Effector memory CD4-positive, alpha-beta T cell (primary cell): ENCODE measurements around the gene PDGFA.

ENCODE experiments used
- DNase-seq, 3 donors: peaks; one replicate each; pipeline ENCODE4 v3.0.0-alpha.2; 2020
- H3K27ac ChIP-seq: 2 replicates; pipeline ENCODE4 v1.7.0; 2013; ENCODE audit warnings: mild to moderate bottlenecking, low read length, moderate library complexity; ENCODE audit not compliant: insufficient read depth, poor library complexity, severe bottlenecking
- H3K27me3 ChIP-seq: replicated peaks from 2 replicates; pipeline ENCODE4 v1.7.0; 2013; ENCODE audit warnings: mild to moderate bottlenecking, low read length; ENCODE audit not compliant: insufficient read depth, control insufficient read depth, poor library complexity, severe bottlenecking
- H3K36me3 ChIP-seq: 2 replicates; pipeline ENCODE4 v1.7.0; 2013; ENCODE audit warnings: mild to moderate bottlenecking, low read length, moderate library complexity; ENCODE audit not compliant: control insufficient read depth, insufficient read depth
- H3K4me1 ChIP-seq: 2 replicates; pipeline ENCODE4 v1.7.0; 2013; ENCODE audit warnings: low read length, mild to moderate bottlenecking; ENCODE audit not compliant: control insufficient read depth, insufficient read depth, poor library complexity, severe bottlenecking
- H3K4me3 ChIP-seq: 2 replicates; pipeline ENCODE4 v1.7.0; 2013; ENCODE audit warnings: low read length, low read depth, mild to moderate bottlenecking; ENCODE audit not compliant: insufficient read depth, poor library complexity, severe bottlenecking
- H3K9me3 ChIP-seq: 2 replicates; pipeline ENCODE4 v1.7.0; 2013; ENCODE audit warnings: mild to moderate bottlenecking, low read length, moderate library complexity; ENCODE audit not compliant: control insufficient read depth

PDGFA gene

DNA sequence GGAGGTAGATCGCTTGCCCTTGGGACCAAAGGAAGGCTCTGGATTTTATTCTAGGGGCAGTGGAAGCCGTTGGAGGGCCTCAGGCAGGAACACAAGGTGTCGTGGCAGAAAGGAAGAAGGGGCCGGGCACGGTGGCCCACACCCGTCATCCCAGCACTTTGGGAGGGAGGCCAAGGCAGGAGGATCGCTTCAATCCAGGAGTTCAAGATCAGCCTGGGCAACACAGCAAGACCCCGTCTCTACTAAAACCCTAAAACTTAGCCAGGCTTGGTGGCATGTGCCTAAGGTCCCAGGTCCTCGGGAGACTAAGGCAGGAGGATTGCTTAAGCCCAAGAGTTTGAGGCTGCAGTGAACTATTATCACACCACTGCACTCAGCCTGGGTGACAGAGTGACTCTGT lies 5.2 kb upstream of the PDGFA start:
- no peak overlapping the region for H3K4me3 ChIP-seq
- H3K27ac ChIP-seq = no peak overlapping the region
- no peaks in the 10 kb centered on the region for H3K9me3 ChIP-seq
- H3K4me1 ChIP-seq = peaks cover 26% of the 10 kb centered on the region
- peaks cover 36% of the 10 kb centered on the region for H3K27me3 ChIP-seq
- no peak for DNase-seq
- no peaks in the 10 kb centered on the region for H3K36me3 ChIP-seq

DNA sequence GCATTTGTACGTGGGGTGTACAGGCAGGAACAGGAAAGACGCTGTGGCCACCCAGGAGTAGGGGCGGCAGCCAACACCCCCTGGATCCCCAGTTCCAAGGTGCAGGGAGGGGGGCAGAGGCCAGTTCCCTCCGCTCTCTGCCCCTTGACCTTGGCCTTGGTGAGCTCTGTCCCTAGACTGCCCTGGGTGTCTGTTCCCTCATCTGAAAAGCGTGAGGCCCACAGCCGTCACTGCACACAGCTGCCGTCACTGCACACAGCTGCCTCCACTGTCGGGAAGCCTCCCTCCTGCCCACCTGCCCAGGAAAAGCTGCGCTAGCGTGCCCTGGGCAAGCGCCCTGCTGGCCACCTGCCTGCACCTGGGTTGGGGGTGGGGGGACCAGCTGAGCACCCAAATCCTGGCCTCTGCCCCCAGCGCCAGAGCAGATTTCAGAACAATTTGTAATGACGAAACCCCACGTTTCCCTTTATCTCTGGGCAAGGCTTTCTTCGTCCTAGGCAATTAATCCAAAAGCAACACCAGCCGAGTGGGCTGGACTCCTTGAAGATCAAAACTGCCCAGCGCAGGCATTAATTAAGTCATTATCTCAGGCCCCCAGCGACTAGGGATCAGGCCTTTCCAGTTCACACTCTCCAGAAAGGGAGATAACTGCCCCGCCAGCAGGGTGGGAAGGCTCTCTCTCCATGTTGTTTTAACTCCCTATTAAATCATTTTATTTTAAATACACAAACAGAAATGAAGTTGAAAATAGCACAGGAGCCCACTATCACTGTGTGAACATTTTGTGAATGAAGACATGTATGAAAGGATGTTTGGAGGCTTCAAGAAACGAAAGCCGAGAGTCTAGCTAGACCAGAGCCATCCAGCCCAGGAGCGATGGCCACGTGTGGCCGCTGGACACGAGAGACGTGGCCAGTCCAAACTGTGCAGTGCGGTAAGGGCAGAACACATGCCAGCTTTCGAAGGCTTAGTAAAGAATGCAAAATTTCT lies 4.0 kb upstream of the PDGFA start:
- DNase-seq = no peak
- Histone ChIP-seq H3K9me3 (no peaks in the 10 kb centered on the region), H3K27ac (no peak overlapping the region), H3K4me1 (peaks cover 29% of the 10 kb centered on the region), H3K4me3 (no peak overlapping the region), H3K36me3 (no peaks in the 10 kb centered on the region), H3K27me3 (peaks cover 36% of the 10 kb centered on the region)

DNA sequence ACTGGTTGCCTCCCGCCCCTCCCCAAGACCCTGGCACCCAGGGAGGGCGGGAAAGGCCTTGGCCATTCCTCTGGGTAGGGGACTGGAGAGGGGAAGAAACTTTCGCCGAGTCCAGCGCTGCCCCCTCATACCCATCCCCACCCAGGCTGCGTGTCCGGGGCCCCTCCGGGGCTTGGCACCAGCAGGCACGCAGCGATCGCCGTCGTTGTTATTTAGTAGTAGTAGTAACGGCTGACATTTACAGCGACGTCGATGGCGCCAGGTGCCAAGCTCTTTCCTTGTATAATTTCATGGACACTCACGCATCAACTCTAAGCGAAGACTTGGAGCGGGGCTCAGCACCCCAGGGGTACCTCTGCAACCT lies 3.3 kb upstream of the PDGFA start:
- peaks cover 41% of the 10 kb centered on the region for H3K27me3 ChIP-seq
- peaks cover 35% of the 10 kb centered on the region for H3K4me1 ChIP-seq
- no peaks in the 10 kb centered on the region for H3K9me3 ChIP-seq
- DNase-seq = no peak
- H3K36me3 ChIP-seq = no peaks in the 10 kb centered on the region
- no peak overlapping the region for H3K4me3 ChIP-seq
- H3K27ac ChIP-seq = no peak overlapping the region

- Histone ChIP-seq H3K4me3 (peak overlapping the region; percentile 50), H3K4me1 (peaks cover 40% of the 10 kb centered on the region), H3K27me3 (peaks cover 45% of the 10 kb centered on the region), H3K9me3 (no peaks in the 10 kb centered on the region), H3K27ac (no peak overlapping the region), H3K36me3 (no peaks in the 10 kb centered on the region)
- no peak for DNase-seq
These were observed 2.7 kb upstream of the PDGFA start for GRCh38 chr7:522071-522950.

GRCh38 chr7:521221-522070 lies 1.8 kb upstream of the PDGFA start:
- peaks cover 42% of the 10 kb centered on the region for H3K4me1 ChIP-seq
- peak overlapping the region; percentile 50 for H3K4me3 ChIP-seq
- H3K36me3 ChIP-seq = no peaks in the 10 kb centered on the region
- H3K9me3 ChIP-seq = no peaks in the 10 kb centered on the region
- DNase-seq = no peak
- peaks cover 45% of the 10 kb centered on the region for H3K27me3 ChIP-seq
- H3K27ac ChIP-seq = no peak overlapping the region

GRCh38 chr7:520503-521161 lies 986 bp upstream of the PDGFA start:
- H3K4me3 ChIP-seq = peak overlapping the region; percentile 37
- peaks cover 42% of the 10 kb centered on the region for H3K4me1 ChIP-seq
- H3K36me3 ChIP-seq = no peaks in the 10 kb centered on the region
- peaks cover 45% of the 10 kb centered on the region for H3K27me3 ChIP-seq
- H3K9me3 ChIP-seq = no peaks in the 10 kb centered on the region
- DNase-seq = no peak
- H3K27ac ChIP-seq = no peak overlapping the region

- Histone ChIP-seq H3K4me3 (peak overlapping the region; percentile 50), H3K27ac (no peak overlapping the region), H3K36me3 (no peaks in the 10 kb centered on the region), H3K27me3 (peaks cover 45% of the 10 kb centered on the region), H3K4me1 (peaks cover 42% of the 10 kb centered on the region), H3K9me3 (no peaks in the 10 kb centered on the region)
- peak in 1 of 3 donors; percentile 5 for DNase-seq
These were observed 789 bp downstream of the PDGFA start for GRCh38 chr7:518630-519483.

DNA sequence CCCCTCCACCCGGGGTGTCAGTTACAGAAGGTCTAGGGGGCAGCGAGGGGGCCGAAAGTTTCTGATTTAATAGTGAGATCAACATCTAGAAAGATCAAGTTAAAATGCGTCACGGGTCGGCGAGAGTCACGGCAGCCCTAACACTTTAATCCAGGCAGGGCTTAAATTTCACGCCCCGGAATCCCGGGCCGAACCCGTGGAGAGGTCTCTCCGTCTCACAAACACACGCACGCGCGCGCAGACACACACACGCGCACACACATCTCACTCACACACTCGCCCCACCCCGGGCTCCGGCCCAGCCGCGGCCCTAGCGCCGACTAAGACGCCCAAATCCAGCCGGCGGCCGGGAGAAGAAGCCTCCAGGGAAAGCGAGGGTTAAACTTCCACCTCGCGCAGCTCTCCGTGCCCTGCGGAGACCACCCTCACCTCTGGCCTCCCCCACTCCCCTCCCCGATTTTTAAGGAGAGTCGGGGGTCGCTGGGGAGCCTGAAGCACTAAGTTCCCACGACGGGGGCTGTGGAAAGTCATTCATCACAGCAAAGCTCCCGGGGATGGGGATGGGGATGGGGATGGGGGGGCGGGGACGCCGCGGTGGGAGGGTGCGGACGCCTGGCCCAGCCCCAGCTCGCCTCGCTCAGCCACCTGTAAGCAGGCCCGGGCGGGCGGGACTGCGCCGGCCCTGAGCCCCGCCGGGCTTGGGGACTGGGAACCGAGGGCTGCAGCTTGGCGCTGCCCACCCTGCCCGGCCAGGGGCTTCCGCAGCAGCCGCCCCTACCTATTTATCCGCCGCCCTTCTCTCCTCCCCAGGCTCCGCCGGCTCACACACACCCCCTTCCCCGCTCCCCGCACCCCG lies 1.6 kb downstream of the PDGFA start:
- peak overlapping the region; percentile 50 for H3K4me3 ChIP-seq
- peaks cover 42% of the 10 kb centered on the region for H3K4me1 ChIP-seq
- no peak for DNase-seq
- no peaks in the 10 kb centered on the region for H3K9me3 ChIP-seq
- peaks cover 39% of the 10 kb centered on the region for H3K27me3 ChIP-seq
- no peak overlapping the region for H3K27ac ChIP-seq
- H3K36me3 ChIP-seq = no peaks in the 10 kb centered on the region
